IMR-90 (cell line): ENCODE data around the gene PDILT. TPM values are rescaled to one million over a fixed set of nuclear protein-coding genes. Genes with fewer than 3 reads are reported as not detected.

Experiments used
- ATAC-seq: fragments of 200-7000 bp; cut with Tn5 transposase; 2 replicates; pipeline ENCODE4 v1.9.1; 2020; ENCODE audit warnings: low read depth, mild to moderate bottlenecking, moderate library complexity
- BruUV-seq: library from RNA; stranded (reverse); fragments of 400-500 nt; replicated peaks from 2 replicates; lab custom pipeline; 2021; lab: Mats Ljungman, UMichigan
- CTCF ChIA-PET: fragments of 300-600 bp; formaldehyde crosslinking; extraction: SDS; loops from one replicate; lab custom pipeline; 2021; ENCODE audit warnings: antibody characterized with exemption; lab: Yijun Ruan, JAX
- POLR2A ChIA-PET: fragments of 300-600 bp; sonication (Branson Sonifier 250); formaldehyde crosslinking; loops from one replicate; lab custom pipeline; 2022; ENCODE audit warnings: antibody characterized with exemption; ENCODE audit not compliant: unreplicated experiment; lab: Charles Lee
- DNase-seq: peaks from one replicate; pipeline ENCODE4 v3.0.0; 2013
- H2AFZ ChIP-seq: replicated peaks from 2 replicates; pipeline ENCODE3; 2013; ENCODE audit warnings: low read length, mild to moderate bottlenecking; ENCODE audit not compliant: poor library complexity
- H2AK5ac ChIP-seq: 2 replicates; pipeline ENCODE4 v1.6.1; 2013; ENCODE audit warnings: low read depth, low read length, inconsistent platforms
- H2AK9ac ChIP-seq: replicated peaks from 2 replicates; pipeline ENCODE3; 2013; ENCODE audit warnings: mild to moderate bottlenecking, low read depth, low read length, moderate library complexity; ENCODE audit not compliant: poor library complexity
- H2BK120ac ChIP-seq: 2 replicates; pipeline ENCODE4 v1.6.1; 2013; ENCODE audit warnings: low read depth, low read length, inconsistent platforms
- H2BK15ac ChIP-seq: 3 replicates; pipeline ENCODE4 v1.6.1; 2013; ENCODE audit warnings: low read depth, low read length, inconsistent platforms
- H2BK20ac ChIP-seq: 2 replicates; pipeline ENCODE4 v1.6.1; 2013; ENCODE audit warnings: low read depth, mild to moderate bottlenecking, inconsistent platforms, low read length, moderate library complexity
- H2BK5ac ChIP-seq: 2 replicates; pipeline ENCODE4 v1.6.1; 2013; ENCODE audit warnings: mild to moderate bottlenecking, low read depth, low read length, inconsistent platforms; ENCODE audit not compliant: poor library complexity, severe bottlenecking
- H3K14ac ChIP-seq: replicated peaks from 2 replicates; pipeline ENCODE4 v1.6.1; 2013; ENCODE audit warnings: low read depth, low read length, inconsistent platforms
- H3K18ac ChIP-seq: 2 replicates; pipeline ENCODE4 v1.6.1; 2013; ENCODE audit warnings: low read depth, low read length, control low read depth
- H3K23ac ChIP-seq: 2 replicates; pipeline ENCODE4 v1.6.1; 2013; ENCODE audit warnings: low read depth, low read length, inconsistent platforms
- H3K27ac ChIP-seq: 2 replicates; pipeline ENCODE4 v1.5.1; 2013; ENCODE audit warnings: mild to moderate bottlenecking, control low read depth, low read length; ENCODE audit not compliant: insufficient read depth
- H3K27me3 ChIP-seq: 2 replicates; pipeline ENCODE4 v1.6.1; 2013; ENCODE audit warnings: low read length; ENCODE audit not compliant: control insufficient read depth, insufficient read depth
- H3K36me3 ChIP-seq: 2 replicates; pipeline ENCODE4 v1.6.1; 2013; ENCODE audit warnings: low read length, mixed read lengths; ENCODE audit not compliant: control insufficient read depth, insufficient read depth
- H3K4ac ChIP-seq: 2 replicates; pipeline ENCODE4 v1.6.1; 2013; ENCODE audit warnings: low read depth, low read length, inconsistent platforms
- H3K4me1 ChIP-seq: 2 replicates; pipeline ENCODE4 v1.6.1; 2013; ENCODE audit warnings: low read length, mixed read lengths; ENCODE audit not compliant: control insufficient read depth, insufficient read depth
- H3K4me2 ChIP-seq: 2 replicates; pipeline ENCODE4 v1.6.1; 2013; ENCODE audit warnings: low read depth, mild to moderate bottlenecking, control low read depth, low read length, moderate library complexity
- H3K4me3 ChIP-seq: 2 replicates; pipeline ENCODE4 v1.5.1; 2013; ENCODE audit warnings: low read depth, mild to moderate bottlenecking, control low read depth, low read length, moderate library complexity; ENCODE audit not compliant: insufficient read depth
- H3K56ac ChIP-seq: 2 replicates; pipeline ENCODE4 v1.6.1; 2013; ENCODE audit warnings: low read length, inconsistent platforms; ENCODE audit not compliant: insufficient read depth; ENCODE audit errors: extremely low read depth
- H3K79me1 ChIP-seq, 2 experiments: 2 replicates each; pipeline ENCODE4 v1.6.1; 2013; ENCODE audit warnings: low read length in 2 of 2, inconsistent platforms in 1 of 2, low read depth in 1 of 2
- H3K9ac ChIP-seq: 2 replicates; pipeline ENCODE4 v1.6.1; 2013; ENCODE audit warnings: low read depth, low read length, control low read depth
- H3K9me1 ChIP-seq: 2 replicates; pipeline ENCODE4 v1.6.1; 2013; ENCODE audit warnings: low read length, inconsistent platforms; ENCODE audit not compliant: insufficient read depth
- H3K9me3 ChIP-seq: 2 replicates; pipeline ENCODE4 v1.6.1; 2013; ENCODE audit warnings: low read length; ENCODE audit not compliant: control insufficient read depth, insufficient read depth
- H4K20me1 ChIP-seq: 2 replicates; pipeline ENCODE4 v1.6.1; 2013; ENCODE audit warnings: low read length, inconsistent platforms; ENCODE audit not compliant: insufficient read depth
- H4K5ac ChIP-seq: 2 replicates; pipeline ENCODE4 v1.6.1; 2013; ENCODE audit warnings: mild to moderate bottlenecking, low read depth, low read length, control low read depth
- H4K8ac ChIP-seq, 2 experiments: 2 replicates each; pipeline ENCODE4 v1.6.1; 2013; ENCODE audit warnings: low read depth in 2 of 2, low read length in 2 of 2, control low read depth in 1 of 2, inconsistent platforms in 1 of 2
- H4K91ac ChIP-seq: 2 replicates; pipeline ENCODE4 v1.6.1; 2013; ENCODE audit warnings: low read depth, low read length, inconsistent platforms; ENCODE audit not compliant: insufficient read depth
- CEBPB ChIP-seq: IDR thresholded peaks from 2 replicates; pipeline ENCODE4 v1.6.1; 2012; ENCODE audit warnings: low read depth, low read length, improper control_type of control experiment
- CTCF ChIP-seq: conservative IDR thresholded peaks from 2 replicates; pipeline ENCODE4 v1.5.1; 2012; ENCODE audit warnings: mild to moderate bottlenecking, low read depth, low read length, improper control_type of control experiment
- FOS ChIP-seq: fragments of 150-350 bp; IDR thresholded peaks from 2 replicates; pipeline ENCODE4 v1.6.1; 2016; ENCODE audit warnings: low read depth, low read length
- MAFK ChIP-seq: IDR thresholded peaks from 2 replicates; pipeline ENCODE4 v1.6.1; 2012; ENCODE audit warnings: low read depth, low read length, improper control_type of control experiment
- MXI1 ChIP-seq: IDR thresholded peaks from 2 replicates; pipeline ENCODE4 v1.6.1; 2012; ENCODE audit warnings: low read depth, mild to moderate bottlenecking, low read length, moderate library complexity, borderline replicate concordance
- NFE2L2 ChIP-seq: fragments of 150-350 bp; IDR thresholded peaks from 2 replicates; pipeline ENCODE4 v1.6.1; 2016; ENCODE audit warnings: low read depth, mild to moderate bottlenecking, low read length
- POLR2A ChIP-seq: IDR thresholded peaks from 2 replicates; pipeline ENCODE4 v1.6.1; 2012; ENCODE audit warnings: mild to moderate bottlenecking, low read depth, low read length
- RAD21 ChIP-seq: IDR thresholded peaks from 2 replicates; pipeline ENCODE4 v1.6.1; 2012; ENCODE audit warnings: low read length, improper control_type of control experiment
- RCOR1 ChIP-seq: IDR thresholded peaks from 2 replicates; pipeline ENCODE4 v1.6.1; 2012; ENCODE audit warnings: mild to moderate bottlenecking, low read length, improper control_type of control experiment; ENCODE audit not compliant: insufficient replicate concordance
- RFX5 ChIP-seq: IDR thresholded peaks from 2 replicates; pipeline ENCODE4 v1.8.0; 2012; ENCODE audit warnings: low read depth, mild to moderate bottlenecking, low read length, moderate library complexity
- WGBS, 2 experiments: methylation state at CpG; one replicate each; pipeline versions ENCODE4 v1.1.5 to v1.1.7; 2013; ENCODE audit warnings: missing lambda C conversion rate in 2 of 2; ENCODE audit not compliant: insufficient read length in 1 of 2; ENCODE audit errors: extremely low coverage in 2 of 2; 5-methylcytosine and 5-hydroxymethylcytosine counted together
- dilution Hi-C: fragments of 300-500 bp; cut with HindIII; formaldehyde crosslinking; loops from one replicate; pipeline ENCODE4 v1.14.3; 2018; ENCODE audit warnings: low sequenced_read_pairs; ENCODE audit not compliant: unreplicated experiment
- in situ Hi-C: fragments of 300-500 bp; cut with MboI; formaldehyde crosslinking; loops from 3 replicates; pipeline ENCODE4 v1.14.3; 2019; ENCODE audit warnings: low sequenced_read_pairs, inconsistent platforms, mixed read lengths
- intact Hi-C: fragments of 100-400 bp; cut with micrococcal nuclease; formaldehyde crosslinking; loops from 2 replicates; pipeline ENCODE4 v1.10.0; 2022
- polyA plus RNA-seq, 3 experiments: library from polyadenylated mRNA; depleted of rRNA; stranded (reverse); fragments of >200 nt; gene quantifications; 2 replicates each; pipeline ENCODE4 v1.2.3, GENCODE V29; 2012; ENCODE audit warnings: low replicate concordance in 1 of 3
- total RNA-seq: library from RNA; depleted of rRNA; stranded (reverse); fragments of >200 nt; gene quantifications from 2 replicates; pipeline ENCODE4 v1.2.3, GENCODE V29; 2012
- TF ChIP-seq, protein P1 (sequence below): fragments of 150-350 bp; IDR thresholded peaks from 2 replicates; pipeline ENCODE4 v1.6.1; 2016; ENCODE audit warnings: low read depth, mild to moderate bottlenecking, low read length, moderate library complexity, borderline replicate concordance
- TF ChIP-seq, protein P2 (sequence below): fragments of 150-350 bp; IDR thresholded peaks from 2 replicates; pipeline ENCODE4 v1.6.1; 2017; ENCODE audit warnings: mild to moderate bottlenecking, antibody characterized with exemption, low read length, low read depth

PDILT gene
- total and polyA plus RNA-seq, 2 of the 4 experiments (the other 2 are of a cell fraction) = not detected

GRCh38 chr16:20317117-20317516 lies 87.4 kb downstream of the PDILT start:
- no peak overlapping the region for H2AK5ac ChIP-seq
- no peaks in the 10 kb centered on the region for H4K20me1 ChIP-seq
- no peak overlapping the region for H3K4ac ChIP-seq
- no peak overlapping the region for H3K4me2 ChIP-seq
- no peaks in the 10 kb centered on the region for H3K27me3 ChIP-seq
- dilution Hi-C loops (no loop called here), intact Hi-C loops (no loop called here), in situ Hi-C loops (no loop called here)
- no peak overlapping the region for H3K14ac ChIP-seq
- H2AK9ac ChIP-seq = no peak overlapping the region
- no peak overlapping the region for H2AFZ ChIP-seq
- H2BK120ac ChIP-seq = no peak overlapping the region
- no TSS peak for BruUV-seq
- no CpG with 5 or more reads among the region's 8 CpGs for WGBS, 2 experiments
- CTCF ChIA-PET = no interaction called here
- peaks cover 16% of the 10 kb centered on the region; the same call in 1 of the 2 replicates for H3K9me3 ChIP-seq
- no peak overlapping the region for H3K27ac ChIP-seq
- H4K8ac ChIP-seq = no peak overlapping the region
- ATAC-seq = no peak
- no peak for DNase-seq
- H4K5ac ChIP-seq = no peak overlapping the region
- no peak overlapping the region for H2BK15ac ChIP-seq
- no peak overlapping the region for H3K56ac ChIP-seq
- no peak overlapping the region for H3K23ac ChIP-seq
- no peak overlapping the region for H3K9ac ChIP-seq
- no peaks in the 10 kb centered on the region for H3K4me1 ChIP-seq
- H3K18ac ChIP-seq = no peak overlapping the region
- no peaks in the 10 kb centered on the region for H3K79me1 ChIP-seq
- H4K91ac ChIP-seq = no peak overlapping the region
- no peak overlapping the region for H3K4me3 ChIP-seq
- POLR2A ChIA-PET = no interaction called here
- no peaks in the 10 kb centered on the region for H3K9me1 ChIP-seq
- TF ChIP-seq, protein P1, sequence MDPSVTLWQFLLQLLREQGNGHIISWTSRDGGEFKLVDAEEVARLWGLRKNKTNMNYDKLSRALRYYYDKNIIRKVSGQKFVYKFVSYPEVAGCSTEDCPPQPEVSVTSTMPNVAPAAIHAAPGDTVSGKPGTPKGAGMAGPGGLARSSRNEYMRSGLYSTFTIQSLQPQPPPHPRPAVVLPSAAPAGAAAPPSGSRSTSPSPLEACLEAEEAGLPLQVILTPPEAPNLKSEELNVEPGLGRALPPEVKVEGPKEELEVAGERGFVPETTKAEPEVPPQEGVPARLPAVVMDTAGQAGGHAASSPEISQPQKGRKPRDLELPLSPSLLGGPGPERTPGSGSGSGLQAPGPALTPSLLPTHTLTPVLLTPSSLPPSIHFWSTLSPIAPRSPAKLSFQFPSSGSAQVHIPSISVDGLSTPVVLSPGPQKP = no peak
- no peak for TF ChIP-seq POLR2A
- no peak for TF ChIP-seq RCOR1
- TF ChIP-seq MAFK = no peak
- TF ChIP-seq CEBPB = no peak
- no peak for TF ChIP-seq CTCF
- no peak for TF ChIP-seq RFX5
- no peak for TF ChIP-seq MXI1
- no peak for TF ChIP-seq RAD21
- TF ChIP-seq, protein P2, sequence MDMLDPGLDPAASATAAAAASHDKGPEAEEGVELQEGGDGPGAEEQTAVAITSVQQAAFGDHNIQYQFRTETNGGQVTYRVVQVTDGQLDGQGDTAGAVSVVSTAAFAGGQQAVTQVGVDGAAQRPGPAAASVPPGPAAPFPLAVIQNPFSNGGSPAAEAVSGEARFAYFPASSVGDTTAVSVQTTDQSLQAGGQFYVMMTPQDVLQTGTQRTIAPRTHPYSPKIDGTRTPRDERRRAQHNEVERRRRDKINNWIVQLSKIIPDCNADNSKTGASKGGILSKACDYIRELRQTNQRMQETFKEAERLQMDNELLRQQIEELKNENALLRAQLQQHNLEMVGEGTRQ = no peak
- no peak for TF ChIP-seq NFE2L2
- TF ChIP-seq FOS = no peak
- no peak overlapping the region for H2BK20ac ChIP-seq
- H2BK5ac ChIP-seq = no peak overlapping the region
- H3K36me3 ChIP-seq = no peaks in the 10 kb centered on the region
